Measurements from ENCODE around the gene KLRC1.
"Not testable (repeated sequence)": the region's sequence is repeated elsewhere in the genome, so short reads cannot be mapped to it uniquely, and the experiment has no call there.

KLRC1 gene

DNA sequence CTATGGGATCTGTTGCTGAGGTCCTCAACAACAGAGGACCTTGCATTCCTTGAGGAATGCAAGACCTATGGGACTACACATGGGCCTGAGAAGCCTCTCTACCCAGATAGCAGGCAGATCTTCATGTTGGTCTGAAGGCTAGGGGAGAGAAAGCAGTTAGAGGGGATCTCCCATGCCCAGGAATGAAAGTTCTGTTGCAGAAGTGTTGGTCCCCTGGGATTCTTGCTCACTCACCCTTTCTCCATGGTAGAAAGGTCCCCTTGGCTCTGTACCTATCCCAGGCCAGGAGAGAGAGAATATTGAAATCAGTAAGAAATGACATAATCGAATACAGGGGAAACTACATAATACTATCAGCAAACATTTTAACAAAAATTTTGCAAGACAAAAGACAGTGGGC lies 16.5 kb upstream of the KLRC1 start:
- in situ Hi-C loops (cut with MboI; ENCODE audit: low pct_unique_long_range_greater_than_20kb, low sequenced_read_pairs, unreplicated experiment), result no loop called here

DNA sequence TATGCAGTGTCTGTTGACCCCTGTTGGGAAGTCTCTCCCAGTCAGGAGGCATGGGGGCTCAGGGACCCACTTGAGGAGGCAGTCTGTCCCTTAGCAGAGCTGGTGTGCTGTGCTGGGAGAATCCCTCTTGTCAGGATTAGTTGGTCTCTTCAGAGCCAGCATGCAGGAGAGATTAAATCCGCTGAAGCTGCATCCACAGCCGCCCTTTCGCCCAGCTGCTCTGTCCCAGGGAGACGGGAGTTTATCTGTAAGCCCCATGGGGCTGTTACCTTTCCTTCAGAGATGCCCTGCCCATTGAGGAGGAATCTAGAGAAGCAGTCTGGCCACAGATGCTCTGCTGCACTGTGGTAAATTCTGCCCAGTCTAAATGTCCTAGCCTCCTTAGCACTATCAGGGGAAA lies 13.1 kb upstream of the KLRC1 start:
- in situ Hi-C loops (cut with MboI; ENCODE audit: low pct_unique_long_range_greater_than_20kb, low sequenced_read_pairs, unreplicated experiment), result no loop called here
- TF ChIP-seq, protein P1, sequence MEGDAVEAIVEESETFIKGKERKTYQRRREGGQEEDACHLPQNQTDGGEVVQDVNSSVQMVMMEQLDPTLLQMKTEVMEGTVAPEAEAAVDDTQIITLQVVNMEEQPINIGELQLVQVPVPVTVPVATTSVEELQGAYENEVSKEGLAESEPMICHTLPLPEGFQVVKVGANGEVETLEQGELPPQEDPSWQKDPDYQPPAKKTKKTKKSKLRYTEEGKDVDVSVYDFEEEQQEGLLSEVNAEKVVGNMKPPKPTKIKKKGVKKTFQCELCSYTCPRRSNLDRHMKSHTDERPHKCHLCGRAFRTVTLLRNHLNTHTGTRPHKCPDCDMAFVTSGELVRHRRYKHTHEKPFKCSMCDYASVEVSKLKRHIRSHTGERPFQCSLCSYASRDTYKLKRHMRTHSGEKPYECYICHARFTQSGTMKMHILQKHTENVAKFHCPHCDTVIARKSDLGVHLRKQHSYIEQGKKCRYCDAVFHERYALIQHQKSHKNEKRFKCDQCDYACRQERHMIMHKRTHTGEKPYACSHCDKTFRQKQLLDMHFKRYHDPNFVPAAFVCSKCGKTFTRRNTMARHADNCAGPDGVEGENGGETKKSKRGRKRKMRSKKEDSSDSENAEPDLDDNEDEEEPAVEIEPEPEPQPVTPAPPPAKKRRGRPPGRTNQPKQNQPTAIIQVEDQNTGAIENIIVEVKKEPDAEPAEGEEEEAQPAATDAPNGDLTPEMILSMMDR (IDR thresholded peaks at IDR 0.05; ENCODE audit: extremely low read depth, insufficient read depth, missing control alignments), result no peak
- no peak for DNase-seq (ENCODE audit: low spot score)

More for the DNA sequence above, 16.5 kb upstream of the KLRC1 start:
- TF ChIP-seq, protein P1 (IDR thresholded peaks at IDR 0.05; ENCODE audit: extremely low read depth, insufficient read depth, missing control alignments), result no peak
- DNase-seq (ENCODE audit: low spot score), result no peak

DNA sequence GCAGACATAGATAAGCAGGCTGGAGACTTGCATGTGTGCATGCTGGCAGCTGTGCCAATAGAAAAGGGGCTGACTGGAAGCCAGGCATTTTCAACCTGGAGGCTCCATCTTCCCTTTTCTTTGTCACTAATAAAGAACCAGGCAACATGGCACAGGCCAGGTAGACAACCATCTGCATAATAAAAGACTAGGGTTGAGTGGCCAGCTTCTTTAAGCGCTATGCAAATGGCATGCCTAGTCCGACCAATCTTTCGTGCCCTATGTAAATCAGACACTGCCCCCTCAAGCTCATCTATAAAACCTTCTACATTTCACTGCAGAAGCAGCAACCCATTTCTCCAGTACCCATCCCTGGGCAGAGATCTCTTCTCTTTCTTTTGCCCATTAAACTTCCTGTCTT lies 4.6 kb upstream of the KLRC1 start:
- TF ChIP-seq, protein P1 (IDR thresholded peaks at IDR 0.05; ENCODE audit: extremely low read depth, insufficient read depth, missing control alignments), result no peak
- no peak for DNase-seq (ENCODE audit: low spot score)
- in situ Hi-C loops (cut with MboI; ENCODE audit: low pct_unique_long_range_greater_than_20kb, low sequenced_read_pairs, unreplicated experiment), result no loop called here

DNA sequence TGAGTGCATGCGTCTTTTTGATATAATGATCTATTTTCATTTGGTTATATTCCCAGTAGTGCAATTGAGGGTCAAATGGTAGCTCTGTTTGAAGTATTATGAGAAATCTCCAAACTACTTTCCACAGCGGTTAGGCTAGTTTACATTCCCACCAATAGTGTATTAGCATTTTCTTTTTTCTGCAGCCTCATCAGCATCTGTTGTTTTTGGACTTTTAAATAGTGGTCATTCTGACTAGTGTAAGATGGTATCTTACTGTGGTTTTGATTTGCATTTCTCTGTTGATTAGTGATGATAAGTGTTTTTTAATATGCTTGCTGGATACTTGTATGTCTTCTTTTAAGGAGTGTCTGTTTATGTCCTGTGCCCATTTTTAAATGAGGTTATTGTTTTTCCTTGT lies 3.7 kb upstream of the KLRC1 start:
- no peak for DNase-seq (ENCODE audit: low spot score)
- TF ChIP-seq, protein P1 (IDR thresholded peaks at IDR 0.05; ENCODE audit: extremely low read depth, insufficient read depth, missing control alignments), result no peak
- in situ Hi-C loops (cut with MboI; ENCODE audit: low pct_unique_long_range_greater_than_20kb, low sequenced_read_pairs, unreplicated experiment), result no loop called here

DNA sequence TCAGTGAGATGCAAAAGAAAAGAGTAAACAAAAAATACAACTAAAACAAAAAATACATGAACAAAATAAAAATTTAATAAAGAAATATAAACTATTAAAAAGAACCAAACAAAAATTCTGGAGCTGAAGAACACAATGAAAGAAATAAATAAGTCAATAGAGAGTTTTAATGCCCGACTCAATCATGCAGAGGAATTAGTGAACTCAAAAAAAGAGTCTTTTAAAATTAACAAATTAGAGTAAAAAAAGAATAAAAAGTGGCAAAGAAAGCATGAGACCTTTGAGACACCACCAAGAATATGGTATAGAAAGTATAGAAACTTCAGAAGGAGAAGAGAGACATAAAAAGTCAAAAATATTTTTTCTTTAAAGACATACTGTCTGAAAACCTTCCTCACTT lies 2.6 kb upstream of the KLRC1 start:
- in situ Hi-C loops (cut with MboI; ENCODE audit: low pct_unique_long_range_greater_than_20kb, low sequenced_read_pairs, unreplicated experiment), result no loop called here
- DNase-seq (ENCODE audit: low spot score), result no peak
- TF ChIP-seq, protein P1 (IDR thresholded peaks at IDR 0.05; ENCODE audit: extremely low read depth, insufficient read depth, missing control alignments), result no peak

DNA sequence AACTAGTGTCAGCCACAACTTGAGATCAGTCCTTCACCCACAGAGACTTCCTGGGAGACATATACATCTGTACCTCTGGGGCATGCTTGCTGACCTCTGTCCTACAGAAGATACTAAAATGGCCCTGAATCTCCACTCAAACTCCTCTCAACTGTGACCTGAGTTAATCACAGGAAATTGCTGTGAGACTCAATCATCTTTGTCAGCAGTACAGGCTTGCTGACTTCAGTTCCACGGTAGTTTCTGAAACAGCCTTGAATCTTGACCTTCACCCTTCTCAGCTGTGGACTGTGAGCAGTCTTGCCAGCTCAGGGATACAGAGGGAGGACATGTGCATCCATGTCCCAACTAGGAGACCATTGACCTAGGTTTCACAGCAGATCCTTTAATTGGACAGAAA lies 1.4 kb upstream of the KLRC1 start:
- DNase-seq (ENCODE audit: low spot score), result no peak
- TF ChIP-seq, protein P1 (IDR thresholded peaks at IDR 0.05; ENCODE audit: extremely low read depth, insufficient read depth, missing control alignments), result no peak
- in situ Hi-C loops (cut with MboI; ENCODE audit: low pct_unique_long_range_greater_than_20kb, low sequenced_read_pairs, unreplicated experiment), result no loop called here

DNA sequence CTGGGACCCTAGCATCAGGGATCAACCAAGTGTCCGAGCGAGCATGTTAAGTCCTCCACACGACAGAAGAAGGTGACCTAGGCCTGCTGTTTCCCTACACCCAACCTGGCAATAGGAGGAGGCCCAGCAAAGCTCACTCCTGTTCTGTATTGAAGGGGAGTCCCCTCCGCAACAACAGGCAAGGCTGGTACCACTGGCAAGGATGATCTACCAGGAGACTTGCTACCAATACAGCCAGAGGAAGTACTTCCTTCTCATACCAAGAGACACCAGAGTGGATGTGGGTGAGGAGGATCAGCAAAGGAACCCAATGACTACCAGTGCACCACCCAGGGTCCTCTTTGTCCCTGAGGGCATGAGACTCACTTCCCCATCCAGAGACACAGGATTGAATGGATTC lies 4.9 kb downstream of the KLRC1 start:
- TF ChIP-seq, protein P1 (IDR thresholded peaks at IDR 0.05; ENCODE audit: extremely low read depth, insufficient read depth, missing control alignments), result no peak
- in situ Hi-C loops (cut with MboI; ENCODE audit: low pct_unique_long_range_greater_than_20kb, low sequenced_read_pairs, unreplicated experiment), result no loop called here
- no peak for DNase-seq (ENCODE audit: low spot score)

DNA sequence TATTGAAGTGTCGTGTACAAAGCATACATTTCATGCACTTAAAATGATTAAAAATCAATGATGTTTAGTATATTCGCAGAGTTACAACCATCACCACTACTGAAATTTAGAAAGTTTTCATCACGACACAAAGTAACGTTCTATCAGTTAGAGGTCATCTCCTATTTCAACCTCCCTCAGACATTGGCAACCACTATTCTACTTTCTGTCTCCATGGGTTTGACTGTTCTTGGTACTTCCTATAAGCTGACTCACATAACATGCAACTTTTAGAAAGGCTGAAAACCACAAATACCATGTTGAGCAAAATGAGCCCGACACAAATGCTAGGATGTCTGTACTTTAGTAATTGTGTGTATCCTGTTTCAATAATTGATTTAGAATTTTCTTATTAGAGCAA lies 7.1 kb downstream of the KLRC1 start:
- in situ Hi-C loops (cut with MboI; ENCODE audit: low pct_unique_long_range_greater_than_20kb, low sequenced_read_pairs, unreplicated experiment); DNase-seq (ENCODE audit: low spot score): not testable (repeated sequence)

DNA sequence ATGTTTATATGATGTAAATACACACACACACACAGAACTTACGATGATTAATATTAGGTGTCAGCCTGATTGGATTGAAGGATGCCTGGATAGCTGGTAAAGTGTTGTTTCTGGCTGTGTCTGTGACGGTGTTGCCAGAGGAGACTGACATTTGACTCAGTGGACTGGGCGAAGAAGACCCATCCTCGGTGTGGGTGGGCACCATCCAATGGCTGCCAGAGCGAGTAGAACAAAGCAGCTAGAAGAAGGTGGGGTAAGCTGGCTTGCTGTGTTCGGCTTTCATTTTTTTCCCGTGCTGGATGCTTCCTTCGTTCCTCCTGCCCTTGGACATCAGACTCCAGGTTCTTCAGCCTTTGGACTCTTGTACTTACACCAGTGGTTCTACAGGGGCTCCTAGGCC lies 12.0 kb downstream of the KLRC1 start:
- in situ Hi-C loops (cut with MboI; ENCODE audit: low pct_unique_long_range_greater_than_20kb, low sequenced_read_pairs, unreplicated experiment); DNase-seq (ENCODE audit: low spot score): not testable (repeated sequence)

DNA sequence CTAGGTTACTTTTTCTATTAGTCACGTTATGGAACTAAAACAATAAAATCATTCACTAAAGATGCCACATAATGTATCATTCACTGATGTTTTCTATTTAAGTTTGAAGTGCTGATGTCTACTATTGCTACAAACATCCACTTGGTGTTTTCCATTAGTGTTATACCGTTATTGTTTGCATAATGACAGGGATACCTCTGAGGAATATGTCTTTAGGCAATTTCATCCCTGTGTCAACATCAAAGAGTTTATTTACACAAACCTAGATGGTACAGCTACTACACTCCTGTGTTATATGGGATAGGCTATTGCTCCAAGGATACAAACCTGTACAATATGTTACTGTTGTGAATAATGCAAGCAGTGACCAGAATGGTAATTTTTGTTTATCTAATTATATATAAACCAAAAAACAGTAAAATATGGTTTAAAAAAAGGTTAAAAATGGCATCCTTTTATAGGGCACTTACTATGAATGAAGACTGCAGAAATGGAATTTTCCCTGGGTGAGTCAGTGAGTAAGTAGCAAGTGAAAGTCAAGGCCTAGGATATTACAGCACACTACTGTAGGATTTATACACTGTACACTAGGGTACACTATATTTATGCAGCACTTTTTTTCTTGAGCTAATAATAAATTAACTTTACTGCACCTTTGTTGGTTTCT lies 13.4 kb downstream of the KLRC1 start:
- in situ Hi-C loops (cut with MboI; ENCODE audit: low pct_unique_long_range_greater_than_20kb, low sequenced_read_pairs, unreplicated experiment); DNase-seq (ENCODE audit: low spot score): not testable (repeated sequence)
